ENCODE results near the gene FAM13A.

- TF ChIP-seq, protein P1, sequence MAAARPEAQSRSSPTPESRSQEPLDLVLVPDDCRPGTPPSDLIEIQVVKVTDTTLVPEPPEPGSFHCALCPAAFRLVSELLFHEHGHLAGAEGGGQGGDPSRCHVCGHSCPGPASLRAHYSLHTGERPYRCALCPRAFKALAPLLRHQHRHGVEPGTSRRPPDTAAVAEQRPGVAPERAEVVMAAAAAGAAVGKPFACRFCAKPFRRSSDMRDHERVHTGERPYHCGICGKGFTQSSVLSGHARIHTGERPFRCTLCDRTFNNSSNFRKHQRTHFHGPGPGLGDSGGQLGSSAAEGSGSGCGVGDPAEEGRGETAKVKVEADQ (CRISPR knock-in tag; IDR thresholded peaks at IDR 0.05; ENCODE audit: borderline replicate concordance): no peak
- no peak for TF ChIP-seq ATRX (CRISPR knock-in tag; IDR thresholded peaks at IDR 0.05; ENCODE audit: borderline replicate concordance)
- TF ChIP-seq, protein P2, sequence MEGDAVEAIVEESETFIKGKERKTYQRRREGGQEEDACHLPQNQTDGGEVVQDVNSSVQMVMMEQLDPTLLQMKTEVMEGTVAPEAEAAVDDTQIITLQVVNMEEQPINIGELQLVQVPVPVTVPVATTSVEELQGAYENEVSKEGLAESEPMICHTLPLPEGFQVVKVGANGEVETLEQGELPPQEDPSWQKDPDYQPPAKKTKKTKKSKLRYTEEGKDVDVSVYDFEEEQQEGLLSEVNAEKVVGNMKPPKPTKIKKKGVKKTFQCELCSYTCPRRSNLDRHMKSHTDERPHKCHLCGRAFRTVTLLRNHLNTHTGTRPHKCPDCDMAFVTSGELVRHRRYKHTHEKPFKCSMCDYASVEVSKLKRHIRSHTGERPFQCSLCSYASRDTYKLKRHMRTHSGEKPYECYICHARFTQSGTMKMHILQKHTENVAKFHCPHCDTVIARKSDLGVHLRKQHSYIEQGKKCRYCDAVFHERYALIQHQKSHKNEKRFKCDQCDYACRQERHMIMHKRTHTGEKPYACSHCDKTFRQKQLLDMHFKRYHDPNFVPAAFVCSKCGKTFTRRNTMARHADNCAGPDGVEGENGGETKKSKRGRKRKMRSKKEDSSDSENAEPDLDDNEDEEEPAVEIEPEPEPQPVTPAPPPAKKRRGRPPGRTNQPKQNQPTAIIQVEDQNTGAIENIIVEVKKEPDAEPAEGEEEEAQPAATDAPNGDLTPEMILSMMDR (CRISPR knock-in tag; IDR thresholded peaks at IDR 0.05): no peak
- TF ChIP-seq GABPB1 (CRISPR knock-in tag; IDR thresholded peaks at IDR 0.05): no peak
- TF ChIP-seq TP53 (CRISPR knock-in tag; conservative IDR thresholded peaks at IDR 0.05): no peak
- TF ChIP-seq ZSCAN21 (CRISPR knock-in tag; IDR thresholded peaks at IDR 0.05; ENCODE audit: borderline replicate concordance): no peak
- no peak for TF ChIP-seq ZNF292 (CRISPR knock-in tag; IDR thresholded peaks at IDR 0.05; ENCODE audit: borderline replicate concordance, low read depth)
- no peak for TF ChIP-seq MYC (CRISPR knock-in tag; IDR thresholded peaks at IDR 0.05; ENCODE audit: borderline replicate concordance)
- no peak for TF ChIP-seq ELF1 (CRISPR knock-in tag; IDR thresholded peaks at IDR 0.05)
Measured at GRCh38 chr4:89099471-89099870, 42.5 kb upstream of the FAM13A start.
